Measurements from ENCODE around the gene FMN1. TPM values are rescaled to one million over a fixed set of nuclear protein-coding genes. Genes with fewer than 3 reads are reported as not detected.

FMN1 gene
- total RNA-seq, 6 donors from 2014 or later: 20.2 to 176 (median 53.8) TPM

- Histone ChIP-seq H3K4me1 (peaks cover 0 to 6% (median 2%) of the 10 kb centered on the region in 4 donors), H3K27ac (no peak overlapping the region), H3K27me3 (no peaks in the 10 kb centered on the region), H3K36me3 (no peaks in the 10 kb centered on the region), H3K4me3 (no peak overlapping the region), H3K9me3 (no peaks in the 10 kb centered on the region)
- WGBS, 2 donors: 49 to 53% methylated on average over 3 of the region's 3 CpGs
- DNase-seq (no peak), ATAC-seq (ENCODE audit: low FRiP score in 2 of 2) (peak in 1 of 2 donors; percentile 84)
- TF ChIP-seq POLR2A (IDR thresholded peaks at IDR 0.05) (no peak), EP300 (IDR thresholded peaks at IDR 0.05) (no peak), POLR2AphosphoS5 (IDR thresholded peaks at IDR 0.05) (no peak), CTCF (IDR thresholded peaks at IDR 0.05) (no peak)
These were observed 186.1 kb downstream of the FMN1 start for GRCh38 chr15:33008284-33008995.

GRCh38 chr15:33007303-33007855 lies 187.1 kb downstream of the FMN1 start:
- DNase-seq: no peak
- no peaks in the 10 kb centered on the region for H3K36me3 ChIP-seq
- WGBS, 2 donors: 35 to 40% methylated on average over 4 of the region's 4 CpGs
- TF ChIP-seq CTCF (IDR thresholded peaks at IDR 0.05): no peak
- H3K4me3 ChIP-seq: no peak overlapping the region
- H3K4me1 ChIP-seq: peaks cover 0 to 6% (median 2%) of the 10 kb centered on the region in 4 donors
- H3K27me3 ChIP-seq: no peaks in the 10 kb centered on the region
- peak in 1 of 2 donors; percentile 66 for ATAC-seq (ENCODE audit: low FRiP score in 2 of 2)
- H3K27ac ChIP-seq: no peak overlapping the region
- no peaks in the 10 kb centered on the region for H3K9me3 ChIP-seq

GRCh38 chr15:33005582-33005981 lies 188.9 kb downstream of the FMN1 start:
- peaks cover 0 to 6% (median 2%) of the 10 kb centered on the region in 4 donors for H3K4me1 ChIP-seq
- no peak for TF ChIP-seq POLR2A (IDR thresholded peaks at IDR 0.05)
- TF ChIP-seq CTCF (IDR thresholded peaks at IDR 0.05): no peak
- no peak for TF ChIP-seq EP300 (IDR thresholded peaks at IDR 0.05)
- TF ChIP-seq POLR2AphosphoS5 (IDR thresholded peaks at IDR 0.05): no peak
- WGBS, 2 donors: 75 to 82% methylated on average over 1 of the region's 1 CpG
- H3K27me3 ChIP-seq: no peaks in the 10 kb centered on the region
- no peak overlapping the region for H3K27ac ChIP-seq
- H3K9me3 ChIP-seq: no peaks in the 10 kb centered on the region
- H3K4me3 ChIP-seq: no peak overlapping the region
- peak in 1 of 2 donors; percentile 34 for ATAC-seq (ENCODE audit: low FRiP score in 2 of 2)
- DNase-seq: no peak
- no peaks in the 10 kb centered on the region for H3K36me3 ChIP-seq

- H3K4me1 ChIP-seq: no peaks in the 10 kb centered on the region
- H3K27ac ChIP-seq: no peak overlapping the region
- no peak overlapping the region for H3K4me3 ChIP-seq
- TF ChIP-seq POLR2AphosphoS5 (IDR thresholded peaks at IDR 0.05): no peak
- TF ChIP-seq EP300 (IDR thresholded peaks at IDR 0.05): no peak
- no peak for TF ChIP-seq CTCF (IDR thresholded peaks at IDR 0.05)
- no peak for TF ChIP-seq POLR2A (IDR thresholded peaks at IDR 0.05)
- no peaks in the 10 kb centered on the region for H3K36me3 ChIP-seq
- ATAC-seq (ENCODE audit: low FRiP score in 2 of 2): no peak
- no peak for DNase-seq
- no peaks in the 10 kb centered on the region for H3K27me3 ChIP-seq
- H3K9me3 ChIP-seq: no peaks in the 10 kb centered on the region
These were observed 192.6 kb downstream of the FMN1 start for GRCh38 chr15:33001926-33002325.

Measured in upper lobe of left lung (tissue), 6 donors.